ENCODE results near the gene CDH26.

- TF ChIP-seq EZH2 (IDR thresholded peaks at IDR 0.05; ENCODE audit: insufficient read depth, poor library complexity, severe bottlenecking) (no peak), EZH2phosphoT487 (IDR thresholded peaks at IDR 0.05; ENCODE audit: insufficient read depth, low read depth) (no peak)
These were observed 64.6 kb downstream of the CDH26 start for GRCh38 chr20:60022849-60023248.

Measured in GM23248 (cell line).